Stomach (tissue), 4 donors: ENCODE measurements around the gene SIRPD.

Experiments
- CTCF ChIP-seq, 7 experiments: fragments of 450-650 bp in 4 of 7; fragments of 200-600 bp in 3 of 7; sonication (generic) in 3 of 7; IDR thresholded peaks; one replicate each; pipeline ENCODE4 v1.5.1; 2016 to 2019; ENCODE audit warnings: antibody characterized with exemption in 7 of 7, control low read depth in 2 of 7, mild to moderate bottlenecking in 1 of 7
- EP300 ChIP-seq: sonication (generic); formaldehyde crosslinking; IDR thresholded peaks from one replicate; pipeline ENCODE4 v1.6.1; 2017; ENCODE audit warnings: antibody characterized with exemption
- POLR2AphosphoS5 ChIP-seq, 3 donors: sonication (generic); formaldehyde crosslinking; IDR thresholded peaks; one replicate each; pipeline ENCODE4 v1.6.1; 2016; ENCODE audit warnings: antibody characterized with exemption in 3 of 3

GRCh38 chr20:1517010-1517409, 40.5 kb downstream of the SIRPD start:
- no peak for TF ChIP-seq EP300
- TF ChIP-seq CTCF (IDR thresholded peaks at IDR 0.05): no peak
- TF ChIP-seq POLR2AphosphoS5 (IDR thresholded peaks at IDR 0.05): no peak
